Thoracic aorta (tissue), 2 donors: ENCODE data around the gene TFF1. TPM values are rescaled to one million over a fixed set of nuclear protein-coding genes. Genes with fewer than 3 reads are reported as not detected.

Source experiments
- ATAC-seq: fragments of 150-250 bp; one replicate; pipeline ENCODE4 v1.8.0; 2017; ENCODE audit warnings: low read depth; ENCODE audit not compliant: insufficient number of reproducible peaks, low FRiP score
- DNase-seq: peaks from one replicate; pipeline ENCODE4 v3.0.0-alpha.2; 2020; ENCODE audit warnings: low spot score
- H3K27ac ChIP-seq, 2 donors: fragments of 200-600 bp; sonication (generic); 1 replicate in 1 of 2; 2 replicates in 1 of 2; pipeline ENCODE4 v1.5.1; 2016; ENCODE audit warnings: mild to moderate bottlenecking in 2 of 2, moderate library complexity in 2 of 2
- H3K27me3 ChIP-seq: fragments of 200-600 bp; sonication (generic); replicated peaks from 2 replicates; pipeline ENCODE4 v1.6.0; 2016; ENCODE audit warnings: mild to moderate bottlenecking; ENCODE audit not compliant: insufficient read depth
- H3K36me3 ChIP-seq: fragments of 200-600 bp; sonication (generic); one replicate; pipeline ENCODE4 v1.5.1; 2016
- H3K4me1 ChIP-seq, 2 donors: fragments of 200-600 bp; sonication (generic); 1 replicate in 1 of 2; 2 replicates in 1 of 2; pipeline versions ENCODE4 v1.5.1 to v1.6.0; 2016; ENCODE audit warnings: low read depth in 2 of 2, mild to moderate bottlenecking in 1 of 2; ENCODE audit not compliant: control insufficient read depth in 1 of 2
- H3K4me3 ChIP-seq: fragments of 200-600 bp; sonication (generic); 2 replicates; pipeline ENCODE4 v1.5.1; 2016; ENCODE audit warnings: mild to moderate bottlenecking
- H3K9me3 ChIP-seq: fragments of 200-600 bp; sonication (generic); 2 replicates; pipeline ENCODE4 v1.5.1; 2016
- CTCF ChIP-seq: fragments of 200-600 bp; sonication (generic); IDR thresholded peaks from one replicate; pipeline ENCODE4 v1.5.1; 2019; ENCODE audit warnings: antibody characterized with exemption
- total RNA-seq, 2 donors: library from RNA; depleted of rRNA; stranded (reverse); fragments of >200 nt; gene quantifications; one replicate each; pipeline versions ENCODE4 v1.1.0 to v1.2.3, GENCODE V29; 2016

Gene TFF1
- total RNA-seq, 2 donors from 2014 or later = 85.8 TPM; not detected in 1

- Histone ChIP-seq H3K4me3 (no peak overlapping the region), H3K4me1 (no peaks in the 10 kb centered on the region), H3K27ac (no peak overlapping the region), H3K9me3 (no peaks in the 10 kb centered on the region), H3K36me3 (no peaks in the 10 kb centered on the region), H3K27me3 (no peaks in the 10 kb centered on the region)
- DNase-seq (no peak), ATAC-seq (no peak)
- no peak for TF ChIP-seq CTCF
Measured at GRCh38 chr21:42393443-42393950, 27.2 kb upstream of the TFF1 start.

- ATAC-seq = no peak
- TF ChIP-seq CTCF = no peak
- H3K9me3 ChIP-seq = no peaks in the 10 kb centered on the region
- no peak overlapping the region for H3K27ac ChIP-seq
- DNase-seq = no peak
- no peaks in the 10 kb centered on the region for H3K4me1 ChIP-seq
- no peak overlapping the region for H3K4me3 ChIP-seq
- no peaks in the 10 kb centered on the region for H3K27me3 ChIP-seq
- no peaks in the 10 kb centered on the region for H3K36me3 ChIP-seq
Measured at GRCh38 chr21:42392731-42393442, 26.6 kb upstream of the TFF1 start.

- DNase-seq = no peak
Measured at GRCh38 chr21:42391297-42391696, 25.0 kb upstream of the TFF1 start.

GRCh38 chr21:42390696-42391095, 24.4 kb upstream of the TFF1 start:
- TF ChIP-seq CTCF = no peak
- Histone ChIP-seq H3K4me1 (no peaks in the 10 kb centered on the region), H3K27me3 (no peaks in the 10 kb centered on the region), H3K4me3 (no peak overlapping the region), H3K27ac (no peak overlapping the region), H3K9me3 (no peaks in the 10 kb centered on the region), H3K36me3 (no peaks in the 10 kb centered on the region)
- DNase-seq (no peak), ATAC-seq (no peak)

More at GRCh38 chr21:42391297-42391696, 25.0 kb upstream of the TFF1 start:
- no peak overlapping the region for H3K27ac ChIP-seq
- no peak for TF ChIP-seq CTCF
- no peak for ATAC-seq
- H3K4me3 ChIP-seq = no peak overlapping the region
- no peaks in the 10 kb centered on the region for H3K36me3 ChIP-seq
- H3K4me1 ChIP-seq = no peaks in the 10 kb centered on the region
- H3K9me3 ChIP-seq = no peaks in the 10 kb centered on the region
- H3K27me3 ChIP-seq = no peaks in the 10 kb centered on the region

- Histone ChIP-seq H3K36me3 (no peaks in the 10 kb centered on the region), H3K4me3 (no peak overlapping the region), H3K27me3 (no peaks in the 10 kb centered on the region), H3K4me1 (no peaks in the 10 kb centered on the region), H3K27ac (no peak overlapping the region), H3K9me3 (no peaks in the 10 kb centered on the region)
- TF ChIP-seq CTCF = no peak
- ATAC-seq (no peak), DNase-seq (no peak)
Measured at GRCh38 chr21:42390193-42390592, 23.9 kb upstream of the TFF1 start.
